ENCODE measurements around the gene SLC7A4. TPM values are rescaled to one million over a fixed set of nuclear protein-coding genes. Genes with fewer than 3 reads are reported as not detected.

Gene SLC7A4
- total and polyA plus RNA-seq, 7 donors = 0.08 to 0.87 (median 0.10) TPM; not detected in 4

GRCh38 chr22:20980938-20981722, 51.2 kb downstream of the SLC7A4 start:
- Histone ChIP-seq H3K4me3 (peak overlapping the region; percentile 85), H3K27ac (peak overlapping the region; percentile 95), H3K36me3 (ENCODE audit: insufficient read depth in 1 of 2, low read depth in 1 of 2) (peaks cover 0 to 27% of the 10 kb centered on the region in 2 donors), H3K9me3 (no peaks in the 10 kb centered on the region), H3K4me1 (peaks cover 27% of the 10 kb centered on the region), H3K27me3 (ENCODE audit: insufficient read depth in 3 of 3, low read length in 2 of 3) (no peaks in the 10 kb centered on the region)
- ATAC-seq = no peak
- intact Hi-C loops (cut with DNase I) = loop anchor here (2.0 to 10.0 kb wide), 3 partner anchors 56 to 96 kb away; partner anchors contain the start of gene LRRC74B (in 1 of the 2)
- no peak for TF ChIP-seq CTCF (IDR thresholded peaks at IDR 0.05)
- 42 to 49% (median 48%) methylated on average over 10 of the region's 10 CpGs for WGBS, 3 donors
- DNase-seq = no peak

- Histone ChIP-seq H3K27ac (peak overlapping the region; percentile 95), H3K4me1 (peaks cover 27% of the 10 kb centered on the region), H3K36me3 (ENCODE audit: insufficient read depth in 1 of 2, low read depth in 1 of 2) (peaks cover 0 to 21% of the 10 kb centered on the region in 2 donors), H3K9me3 (no peaks in the 10 kb centered on the region), H3K27me3 (ENCODE audit: insufficient read depth in 3 of 3, low read length in 2 of 3) (no peaks in the 10 kb centered on the region), H3K4me3 (peak overlapping the region; percentile 85)
- WGBS, 3 donors = 75 to 80% (median 79%) methylated on average over 4 of the region's 4 CpGs
- ATAC-seq (no peak), DNase-seq (no peak)
- TF ChIP-seq CTCF (IDR thresholded peaks at IDR 0.05) = no peak
- intact Hi-C loops (cut with DNase I) = loop anchor here (2.0 to 10.0 kb wide), 3 partner anchors 56 to 96 kb away; partner anchors contain the start of gene LRRC74B (in 1 of the 2)
Measured at GRCh38 chr22:20980523-20980922, 51.8 kb downstream of the SLC7A4 start.

- Histone ChIP-seq H3K4me3 (peak overlapping the region; percentile 48), H3K9me3 (no peaks in the 10 kb centered on the region), H3K27me3 (ENCODE audit: insufficient read depth in 3 of 3, low read length in 2 of 3) (no peaks in the 10 kb centered on the region), H3K27ac (no peak overlapping the region), H3K36me3 (ENCODE audit: insufficient read depth in 1 of 2, low read depth in 1 of 2) (peaks cover 0 to 15% of the 10 kb centered on the region in 2 donors), H3K4me1 (peaks cover 27% of the 10 kb centered on the region)
- ATAC-seq (no peak), DNase-seq (no peak)
- 31 to 40% (median 34%) methylated on average over 13 of the region's 13 CpGs for WGBS, 3 donors
- intact Hi-C loops (cut with DNase I) = loop anchor here (2.0 to 10.0 kb wide), 3 partner anchors 55 to 95 kb away; partner anchors contain the start of gene LRRC74B (in 1 of the 2)
- TF ChIP-seq CTCF (IDR thresholded peaks at IDR 0.05) = no peak
Measured at GRCh38 chr22:20979940-20980453, 52.4 kb downstream of the SLC7A4 start.

- Histone ChIP-seq H3K9me3 (no peaks in the 10 kb centered on the region), H3K27me3 (ENCODE audit: insufficient read depth in 3 of 3, low read length in 2 of 3) (no peaks in the 10 kb centered on the region), H3K4me1 (peaks cover 27% of the 10 kb centered on the region), H3K36me3 (ENCODE audit: insufficient read depth in 1 of 2, low read depth in 1 of 2) (peaks cover 0 to 12% of the 10 kb centered on the region in 2 donors), H3K27ac (no peak overlapping the region), H3K4me3 (peak overlapping the region; percentile 48)
- ATAC-seq = peak; percentile 36 to 61 (median 54)
- intact Hi-C loops (cut with DNase I) = no loop called here
- no peak for TF ChIP-seq CTCF (IDR thresholded peaks at IDR 0.05)
- DNase-seq = peak; percentile 71 to 82
- WGBS, 3 donors = 11 to 13% (median 12%) methylated on average over 37 to 39 of the region's 39 CpGs
Measured at GRCh38 chr22:20979243-20979809, 53.0 kb downstream of the SLC7A4 start.

Other genes starting within 250 kb of the SLC7A4 start
- gene PI4KA, start 173.8 kb downstream of the SLC7A4 start, total RNA-seq = 10 to 100 TPM; 38.2 to 52.6 (median 43.1) TPM
- 10 to 100 TPM; 22.7 to 41.0 (median 37.8) TPM for gene PI4KA, start 173.8 kb downstream of the SLC7A4 start, polyA plus RNA-seq
- gene SNAP29, start 173.6 kb downstream of the SLC7A4 start, total RNA-seq = 10 to 100 TPM; 23.0 to 46.3 (median 26.2) TPM
- gene SNAP29, start 173.6 kb downstream of the SLC7A4 start, polyA plus RNA-seq = 10 to 100 TPM; 19.1 to 37.7 (median 28.1) TPM
- gene CRKL, start 115.2 kb downstream of the SLC7A4 start, total RNA-seq = 10 to 100 TPM; 66.0 to 81.0 (median 73.4) TPM
- 10 to 100 TPM; 29.7 to 94.7 (median 49.8) TPM for gene CRKL, start 115.2 kb downstream of the SLC7A4 start, polyA plus RNA-seq
- under 1 TPM; 0.25 to 0.74 (median 0.49) TPM for gene AIFM3, start 65.3 kb downstream of the SLC7A4 start, total RNA-seq
- under 1 TPM; 0.30 to 0.77 (median 0.53) TPM for gene AIFM3, start 65.3 kb downstream of the SLC7A4 start, polyA plus RNA-seq
- gene LZTR1, start 50.3 kb downstream of the SLC7A4 start, total RNA-seq = 10 to 100 TPM; 23.4 to 37.1 (median 29.8) TPM
- gene LZTR1, start 50.3 kb downstream of the SLC7A4 start, polyA plus RNA-seq = 10 to 100 TPM; 17.1 to 30.8 (median 22.5) TPM
- 10 to 100 TPM; 25.2 to 39.2 (median 28.6) TPM for gene THAP7, start 30.4 kb downstream of the SLC7A4 start, total RNA-seq
- gene THAP7, start 30.4 kb downstream of the SLC7A4 start, polyA plus RNA-seq = 10 to 100 TPM; 48.9 to 67.5 (median 52.0) TPM
- gene P2RX6, start 17.4 kb downstream of the SLC7A4 start, total RNA-seq = 10 to 100 TPM; 23.7 to 47.7 (median 36.1) TPM
- gene P2RX6, start 17.4 kb downstream of the SLC7A4 start, polyA plus RNA-seq = 10 to 100 TPM; 11.3 to 40.4 (median 26.2) TPM
- under 1 TPM in 2 of 4 donors, not detected in 2; 0.22 to 0.30 TPM for gene LRRC74B, start 13.4 kb upstream of the SLC7A4 start, total RNA-seq
- under 1 TPM in 1 of 3 donors, not detected in 2; 0.51 TPM for gene LRRC74B, start 13.4 kb upstream of the SLC7A4 start, polyA plus RNA-seq

Data from psoas muscle (tissue), 8 donors.